VCaP (cell line): ENCODE measurements around the gene KRT15.

ENCODE experiments used
- H3K27ac ChIP-seq: fragments of 450-650 bp; 2 replicates; pipeline ENCODE4 v1.5.1; 2017
- TF ChIP-seq, protein P1 (sequence below): fragments of 450-650 bp; conservative IDR thresholded peaks from 2 replicates; pipeline ENCODE4 v1.5.1; 2017; ENCODE audit warnings: mild to moderate bottlenecking, moderate library complexity

The KRT15 gene

DNA sequence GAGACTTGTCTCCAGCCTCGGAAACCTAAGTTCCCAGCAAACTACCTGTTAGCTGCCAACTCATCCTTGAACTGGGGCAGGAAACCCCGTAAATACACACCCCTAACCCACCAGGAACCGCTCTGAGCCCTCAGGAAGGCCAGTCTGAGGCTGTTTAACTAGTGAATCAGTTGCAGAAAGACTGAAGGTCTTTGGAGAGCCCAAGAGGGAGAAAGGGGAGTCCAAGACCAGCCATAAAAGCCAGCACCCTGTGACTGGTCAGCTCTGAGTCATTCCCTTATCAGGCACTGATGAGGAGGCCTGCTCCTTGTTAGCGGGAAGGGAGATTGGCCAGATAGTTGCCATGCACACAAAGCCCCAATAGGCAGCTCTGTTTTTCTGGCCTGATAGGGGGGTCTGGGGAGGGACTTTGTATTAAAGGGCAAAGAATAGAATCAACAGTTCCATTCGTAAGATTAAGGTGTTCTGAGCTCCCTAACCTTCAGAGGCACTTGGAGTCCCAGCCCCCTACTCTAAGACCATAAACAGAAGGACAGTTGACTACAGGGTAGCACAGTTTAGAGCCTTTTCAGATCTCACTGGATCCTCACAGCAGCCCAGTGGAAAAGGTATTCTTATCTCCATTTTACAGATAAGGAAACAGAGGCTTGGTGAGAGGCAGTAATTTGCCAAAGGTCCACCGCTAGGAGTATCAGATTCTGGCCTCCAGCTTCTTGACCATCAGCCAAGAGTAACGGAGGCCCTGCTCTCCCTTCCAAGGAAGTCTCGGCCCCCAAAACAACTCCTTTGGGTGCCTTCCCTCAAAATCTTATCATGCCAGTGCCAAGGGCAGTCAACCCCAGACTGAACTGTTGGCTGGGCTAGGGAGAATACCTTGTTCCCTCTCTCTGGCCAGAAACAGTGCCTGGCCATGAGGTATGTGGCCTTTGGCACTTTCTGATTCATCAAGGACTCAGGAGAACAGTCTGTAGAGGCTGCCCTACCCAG is 11.7 kb upstream of the KRT15 start:
- TF ChIP-seq, protein P1, sequence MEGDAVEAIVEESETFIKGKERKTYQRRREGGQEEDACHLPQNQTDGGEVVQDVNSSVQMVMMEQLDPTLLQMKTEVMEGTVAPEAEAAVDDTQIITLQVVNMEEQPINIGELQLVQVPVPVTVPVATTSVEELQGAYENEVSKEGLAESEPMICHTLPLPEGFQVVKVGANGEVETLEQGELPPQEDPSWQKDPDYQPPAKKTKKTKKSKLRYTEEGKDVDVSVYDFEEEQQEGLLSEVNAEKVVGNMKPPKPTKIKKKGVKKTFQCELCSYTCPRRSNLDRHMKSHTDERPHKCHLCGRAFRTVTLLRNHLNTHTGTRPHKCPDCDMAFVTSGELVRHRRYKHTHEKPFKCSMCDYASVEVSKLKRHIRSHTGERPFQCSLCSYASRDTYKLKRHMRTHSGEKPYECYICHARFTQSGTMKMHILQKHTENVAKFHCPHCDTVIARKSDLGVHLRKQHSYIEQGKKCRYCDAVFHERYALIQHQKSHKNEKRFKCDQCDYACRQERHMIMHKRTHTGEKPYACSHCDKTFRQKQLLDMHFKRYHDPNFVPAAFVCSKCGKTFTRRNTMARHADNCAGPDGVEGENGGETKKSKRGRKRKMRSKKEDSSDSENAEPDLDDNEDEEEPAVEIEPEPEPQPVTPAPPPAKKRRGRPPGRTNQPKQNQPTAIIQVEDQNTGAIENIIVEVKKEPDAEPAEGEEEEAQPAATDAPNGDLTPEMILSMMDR: no peak
- H3K27ac ChIP-seq: no peak overlapping the region

DNA sequence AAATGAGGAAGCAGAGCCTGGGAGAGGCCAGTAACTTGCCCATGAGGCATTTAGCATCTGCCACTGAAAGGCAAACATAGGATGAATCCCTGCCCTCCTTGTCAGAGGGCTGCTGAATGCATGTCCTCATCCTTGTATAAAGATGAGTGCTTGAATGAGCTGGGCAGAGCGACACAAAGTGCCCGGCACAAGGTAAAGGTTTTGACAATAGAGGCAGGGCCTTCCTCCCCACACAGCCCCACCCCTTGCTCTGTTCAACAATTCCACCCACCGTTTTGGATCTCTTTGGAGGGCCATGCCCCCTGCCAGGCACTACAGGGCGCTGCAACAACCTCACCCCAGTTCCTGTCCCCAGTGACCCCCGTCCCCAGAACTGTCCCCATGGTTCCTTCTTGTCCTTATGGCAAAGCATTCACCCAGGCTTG is 10.8 kb upstream of the KRT15 start:
- no peak overlapping the region for H3K27ac ChIP-seq
- TF ChIP-seq, protein P1: no peak

DNA sequence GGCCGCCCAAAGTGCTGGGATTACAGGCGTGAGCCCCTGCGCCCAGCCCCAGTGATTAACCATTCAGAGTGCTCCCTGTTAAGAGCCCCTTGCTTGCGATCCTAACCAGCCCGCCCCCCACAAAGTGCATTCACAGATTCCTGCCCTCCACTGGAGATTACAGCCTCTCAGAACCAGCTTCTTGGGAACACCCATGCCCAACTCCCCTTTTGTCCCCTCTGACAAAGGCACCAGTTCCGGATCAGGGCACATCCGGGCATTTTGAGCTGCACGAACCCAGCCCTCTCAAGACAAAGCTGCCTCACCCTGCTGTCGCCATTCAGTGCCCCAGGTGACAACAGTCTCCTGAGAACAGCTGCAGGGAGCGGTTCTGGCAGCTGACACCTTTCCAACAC is 10.3 kb upstream of the KRT15 start:
- peak overlapping the region; percentile 83; the same call in 1 of the 2 replicates for H3K27ac ChIP-seq
- TF ChIP-seq, protein P1: no peak

DNA sequence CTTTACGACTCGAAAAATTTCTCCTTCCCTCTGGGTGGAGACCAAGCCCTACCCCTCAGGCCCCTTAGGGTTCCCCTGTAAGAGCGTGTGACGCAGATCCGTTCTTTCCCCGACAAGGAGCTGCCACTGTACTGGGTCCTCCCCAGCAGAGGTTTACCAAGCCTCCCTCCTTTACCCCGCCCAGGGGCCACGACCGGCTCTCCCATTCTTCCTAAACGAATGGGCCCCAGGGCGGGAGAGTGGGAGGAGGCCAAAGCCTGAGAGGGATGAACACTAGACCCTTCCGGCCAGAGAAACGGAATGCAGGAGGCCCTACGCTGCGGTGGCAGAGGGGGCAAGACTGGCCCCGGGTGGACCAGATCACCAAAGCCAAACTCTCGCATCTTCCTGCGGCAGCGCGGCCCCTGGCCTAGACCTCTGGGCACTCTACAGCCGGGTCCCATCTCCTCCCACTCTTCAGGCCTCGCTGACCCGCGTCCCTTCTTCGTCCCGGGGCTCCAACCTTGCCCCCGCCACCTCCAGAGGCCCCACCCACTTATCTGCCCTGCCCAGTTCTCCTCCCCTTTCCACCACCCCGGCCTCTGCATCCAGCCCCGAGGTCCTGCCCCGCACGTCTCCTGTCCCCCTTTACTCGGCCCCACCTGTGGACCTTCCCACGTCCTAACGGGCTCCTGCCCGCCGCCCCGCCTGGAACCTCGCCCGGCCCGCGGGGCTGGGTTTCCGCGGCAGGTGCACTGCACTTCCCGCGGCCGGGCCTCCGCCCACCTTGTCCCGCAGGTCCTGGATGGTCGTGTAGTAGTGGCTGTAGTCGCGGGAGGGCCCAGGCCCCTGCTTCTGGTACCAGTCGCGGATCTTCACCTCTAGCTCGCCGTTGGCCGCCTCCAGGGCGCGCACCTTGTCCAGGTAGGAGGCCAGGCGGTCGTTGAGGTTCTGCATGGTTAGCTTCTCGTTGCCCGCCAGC is 8.7 kb upstream of the KRT15 start:
- TF ChIP-seq, protein P1: peak; percentile 37; the same call in 1 of the 2 replicates
- peak overlapping the region; percentile 83 for H3K27ac ChIP-seq

DNA sequence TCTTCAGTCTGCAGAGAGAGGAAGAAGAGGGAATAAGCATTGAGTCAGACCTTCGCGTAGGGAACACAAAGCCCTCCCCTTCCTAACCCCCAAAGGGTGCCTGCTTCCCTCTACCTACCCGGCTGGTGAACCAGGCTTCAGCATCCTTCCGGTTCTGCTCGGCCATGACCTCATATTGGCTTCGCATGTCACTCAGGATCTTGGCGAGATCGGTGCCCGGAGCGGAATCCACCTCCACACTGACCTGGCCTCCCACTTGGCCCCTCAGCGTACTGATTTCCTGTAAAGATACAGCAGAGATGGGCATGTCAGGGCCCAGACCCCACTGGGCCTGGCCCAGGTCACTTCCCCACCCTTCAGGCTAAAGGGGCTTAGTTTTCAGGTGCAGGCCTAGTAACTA is 5.6 kb upstream of the KRT15 start:
- TF ChIP-seq, protein P1: no peak
- no peak overlapping the region for H3K27ac ChIP-seq

DNA sequence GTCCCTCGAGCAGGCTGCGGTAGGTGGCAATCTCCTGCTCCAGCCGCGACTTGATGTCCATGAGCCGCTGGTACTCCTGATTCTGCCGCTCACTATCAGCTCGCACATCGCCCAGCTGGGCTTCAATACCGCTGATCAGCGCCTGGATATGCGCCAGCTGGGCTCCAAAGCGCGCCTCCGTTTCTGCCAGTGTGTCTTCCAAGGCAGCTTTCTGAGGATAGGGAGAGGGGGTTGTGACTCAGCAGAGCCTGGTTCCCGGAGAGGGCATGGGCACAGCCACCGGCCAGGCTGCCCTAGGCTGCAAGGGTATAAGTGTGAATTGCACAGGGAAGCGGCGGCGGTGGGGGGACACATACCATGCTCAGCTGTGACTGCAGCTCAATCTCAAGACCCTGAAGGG is 5.1 kb upstream of the KRT15 start:
- TF ChIP-seq, protein P1: no peak
- no peak overlapping the region for H3K27ac ChIP-seq

DNA sequence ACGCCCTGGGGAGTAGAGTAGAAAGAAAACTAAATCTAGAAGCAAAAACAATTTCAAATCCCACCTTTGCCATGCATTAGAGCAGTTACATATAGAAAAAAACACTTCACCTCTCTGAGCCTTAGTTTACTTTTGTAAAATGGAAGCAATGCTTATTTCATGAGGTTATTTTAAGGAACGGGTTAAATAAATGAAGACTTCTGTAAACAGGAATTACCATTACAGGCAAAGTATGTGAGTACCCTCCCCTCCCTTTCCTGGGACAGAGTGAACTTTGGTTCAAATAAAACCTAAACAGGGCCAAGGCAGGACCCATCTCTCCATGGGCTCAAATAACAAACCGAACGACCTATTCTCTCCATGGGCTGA is 4.5 kb upstream of the KRT15 start:
- H3K27ac ChIP-seq: no peak overlapping the region
- TF ChIP-seq, protein P1: no peak
